ELF-1 (cell line): Measurements from ENCODE around the gene PIGV.

Experiments
- DNase-seq: peaks from one replicate; pipeline ENCODE4 v3.0.0-alpha.2; 2016; ENCODE audit warnings: low read depth, low spot score

PIGV gene

GRCh38 chr1:26772687-26773086, 15.1 kb upstream of the PIGV start:
- no peak for DNase-seq

- DNase-seq = no peak
These were observed 13.3 kb upstream of the PIGV start for GRCh38 chr1:26774462-26774861.

GRCh38 chr1:26775666-26776065, 12.1 kb upstream of the PIGV start:
- no peak for DNase-seq

- DNase-seq = no peak
These were observed 8.6 kb upstream of the PIGV start for GRCh38 chr1:26779098-26779668.

- DNase-seq = no peak
These were observed 7.3 kb upstream of the PIGV start for GRCh38 chr1:26780344-26780957.

GRCh38 chr1:26781206-26781825, 6.4 kb upstream of the PIGV start:
- DNase-seq = no peak

- no peak for DNase-seq
These were observed 5.1 kb upstream of the PIGV start for GRCh38 chr1:26782521-26783212.

- no peak for DNase-seq
These were observed 4.1 kb upstream of the PIGV start for GRCh38 chr1:26783646-26784022.

GRCh38 chr1:26784023-26784871, 3.5 kb upstream of the PIGV start:
- DNase-seq = no peak

- no peak for DNase-seq
These were observed 2.9 kb upstream of the PIGV start for GRCh38 chr1:26784886-26785285.

GRCh38 chr1:26785611-26786436, 1.9 kb upstream of the PIGV start:
- DNase-seq = peak; percentile 22

GRCh38 chr1:26786437-26787380, 1.0 kb upstream of the PIGV start:
- peak; percentile 90 for DNase-seq

GRCh38 chr1:26787381-26787705, 407 bp upstream of the PIGV start:
- no peak for DNase-seq

GRCh38 chr1:26788515-26788785, 700 bp downstream of the PIGV start:
- no peak for DNase-seq

GRCh38 chr1:26788836-26789611, 1.3 kb downstream of the PIGV start:
- DNase-seq = peak; percentile 83

GRCh38 chr1:26789612-26789865, 1.8 kb downstream of the PIGV start:
- DNase-seq = no peak

GRCh38 chr1:26789931-26790330, 2.2 kb downstream of the PIGV start:
- DNase-seq = no peak

GRCh38 chr1:26790551-26790953, 2.8 kb downstream of the PIGV start:
- DNase-seq = no peak

GRCh38 chr1:26791148-26791547, 3.4 kb downstream of the PIGV start:
- DNase-seq = no peak

- DNase-seq = no peak
These were observed 3.9 kb downstream of the PIGV start for GRCh38 chr1:26791626-26792025.
